Fibroblast of lung (primary cell): ENCODE results near the gene TMEM167B. TPM values are rescaled to one million over a fixed set of nuclear protein-coding genes. Genes with fewer than 3 reads are reported as not detected.

Source experiments
- DNase-seq, 2 donors: peaks; one replicate each; pipeline versions ENCODE4 v3.0.0 to v3.0.0-alpha.2; 2010; ENCODE audit warnings: low read depth in 2 of 2
- H2AFZ ChIP-seq: 2 replicates; pipeline ENCODE4 v1.5.1; 2012; ENCODE audit warnings: low read length, control low read depth, inconsistent platforms
- H3K27ac ChIP-seq: 2 replicates; pipeline ENCODE4 v1.5.1; 2011; ENCODE audit warnings: low read length, control low read depth; ENCODE audit not compliant: insufficient read depth
- H3K27me3 ChIP-seq: 2 replicates; pipeline ENCODE4 v1.5.1; 2011; ENCODE audit warnings: mild to moderate bottlenecking, low read length; ENCODE audit not compliant: control insufficient read depth, insufficient read depth
- H3K36me3 ChIP-seq: 2 replicates; pipeline ENCODE4 v1.5.1; 2011; ENCODE audit warnings: low read length; ENCODE audit not compliant: control insufficient read depth, insufficient read depth
- H3K4me1 ChIP-seq: 2 replicates; pipeline ENCODE4 v1.5.1; 2011; ENCODE audit warnings: low read length; ENCODE audit not compliant: control insufficient read depth, insufficient read depth; ENCODE audit errors: extremely low read depth
- H3K4me2 ChIP-seq: 2 replicates; pipeline ENCODE4 v1.5.1; 2011; ENCODE audit warnings: low read length, control low read depth; ENCODE audit not compliant: insufficient read depth; ENCODE audit errors: extremely low read depth
- H3K4me3 ChIP-seq, 4 experiments: fragments of 200-600 bp in 1 of 4; sonication (generic) in 1 of 4; replicated peaks in 1 of 4; 2 replicates each; pipeline ENCODE4 v1.5.1; 2011 to 2016; ENCODE audit warnings: low read length in 4 of 4, low read depth in 3 of 4, mild to moderate bottlenecking in 3 of 4, control low read depth in 2 of 4, inconsistent platforms in 1 of 4, mixed read lengths in 1 of 4; ENCODE audit not compliant: insufficient read depth in 1 of 4; ENCODE audit errors: control extremely low read depth in 1 of 4
- H3K79me2 ChIP-seq: 2 replicates; pipeline ENCODE4 v1.5.1; 2012; ENCODE audit warnings: mild to moderate bottlenecking, low read length, inconsistent platforms; ENCODE audit not compliant: control insufficient read depth, insufficient read depth
- H3K9ac ChIP-seq: 2 replicates; pipeline ENCODE4 v1.5.1; 2011; ENCODE audit warnings: mild to moderate bottlenecking, low read length, control low read depth; ENCODE audit not compliant: insufficient read depth
- H3K9me3 ChIP-seq: 2 replicates; pipeline ENCODE4 v1.5.1; 2012; ENCODE audit warnings: low read depth, low read length; ENCODE audit not compliant: control insufficient read depth, insufficient read depth
- H4K20me1 ChIP-seq: 2 replicates; pipeline ENCODE4 v1.5.1; 2011; ENCODE audit warnings: low read length; ENCODE audit not compliant: control insufficient read depth, insufficient read depth; ENCODE audit errors: extremely low read depth
- CTCF ChIP-seq, 2 donors: IDR thresholded peaks in 1 of 2; conservative IDR thresholded peaks in 1 of 2; 1 replicate in 1 of 2; 2 replicates in 1 of 2; pipeline ENCODE4 v1.5.1; 2011 to 2012; ENCODE audit warnings: low read length in 2 of 2, control low read depth in 1 of 2, inconsistent platforms in 1 of 2, low read depth in 1 of 2, mild to moderate bottlenecking in 1 of 2
- EZH2 ChIP-seq: IDR thresholded peaks from 2 replicates; pipeline ENCODE4 v1.5.1; 2012; ENCODE audit warnings: low read length, control low read depth, mild to moderate bottlenecking; ENCODE audit errors: missing control alignments
- polyA plus RNA-seq, 2 donors: library from polyadenylated mRNA; depleted of rRNA in 1 of 2; stranded (reverse) in 1 of 2; unstranded in 1 of 2; fragments of >200 nt; gene quantifications; 2 replicates each; pipeline ENCODE4 v1.2.1, GENCODE V29; 2011 to 2012; ENCODE audit warnings: missing spikeins in 1 of 2
- total RNA-seq: library from RNA; depleted of rRNA; stranded (reverse); fragments of >200 nt; gene quantifications from 2 replicates; pipeline ENCODE4 v1.2.1, GENCODE V29; 2014

Gene TMEM167B
- total and polyA plus RNA-seq, 2 donors (not counting 1 experiment from before 2014, with no cell fraction given) = 35.3 to 52.2 TPM

DNA sequence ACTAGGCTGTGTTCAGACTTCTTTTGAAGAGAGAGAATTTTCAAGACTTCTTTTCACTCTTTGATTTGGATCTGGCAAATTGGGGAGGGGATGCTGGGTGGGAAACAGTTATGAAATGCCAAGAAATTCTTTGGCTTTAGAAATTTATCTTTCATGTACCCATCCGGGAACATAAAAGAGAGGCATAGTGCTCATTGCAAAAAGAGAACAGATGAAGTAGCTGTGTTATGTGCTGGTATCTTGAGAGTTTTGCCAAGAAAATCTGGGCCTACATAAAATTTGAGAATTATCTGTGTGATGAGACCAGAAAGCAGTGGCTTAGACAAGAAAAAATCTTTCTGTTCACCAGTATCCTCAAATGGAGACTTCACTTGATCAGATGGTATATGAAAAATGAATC, 4.3 kb downstream of the TMEM167B start:
- Histone ChIP-seq H3K4me1 (peaks cover 10% of the 10 kb centered on the region), H3K79me2 (peaks cover 33% of the 10 kb centered on the region), H4K20me1 (no peaks in the 10 kb centered on the region), H2AFZ (no peak overlapping the region), H3K9me3 (no peaks in the 10 kb centered on the region), H3K27me3 (no peaks in the 10 kb centered on the region), H3K36me3 (no peaks in the 10 kb centered on the region), H3K27ac (peak overlapping the region; percentile 57), H3K4me3 (no peak overlapping the region), H3K4me2 (peak overlapping the region; percentile 48), H3K9ac (no peak overlapping the region)
- no peak for TF ChIP-seq EZH2
- DNase-seq = no peak

DNA sequence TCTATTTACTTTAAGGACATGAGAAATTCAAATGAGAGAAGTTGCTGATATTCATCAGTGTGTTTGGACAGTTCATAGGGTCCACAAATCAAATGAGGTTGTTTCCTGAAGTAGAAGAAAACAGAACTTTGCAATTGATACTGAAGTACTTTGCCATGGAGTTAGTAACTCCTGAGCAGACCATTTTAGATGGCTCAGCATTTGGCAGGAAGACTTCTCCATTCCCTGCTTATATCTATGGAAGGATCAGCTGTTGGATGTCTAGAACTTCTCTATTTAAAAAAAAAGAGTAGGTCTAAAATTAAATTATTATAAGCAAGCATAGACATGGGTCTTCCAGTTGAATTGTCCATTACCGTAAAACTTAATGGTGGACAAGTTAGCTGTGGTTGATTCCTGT, 5.1 kb downstream of the TMEM167B start:
- H3K9me3 ChIP-seq = no peaks in the 10 kb centered on the region
- H2AFZ ChIP-seq = no peak overlapping the region
- peaks cover 10% of the 10 kb centered on the region for H3K4me1 ChIP-seq
- no peak overlapping the region for H3K4me3 ChIP-seq
- H3K36me3 ChIP-seq = no peaks in the 10 kb centered on the region
- H4K20me1 ChIP-seq = no peaks in the 10 kb centered on the region
- TF ChIP-seq CTCF (conservative IDR thresholded peaks at IDR 0.05 in 1 of 2, IDR thresholded peaks at IDR 0.05 in 1 of 2; ENCODE audit: low read depth in 1 of 2, low read length in 2 of 2) = no peak
- no peak for TF ChIP-seq EZH2
- H3K4me2 ChIP-seq = no peak overlapping the region
- no peak overlapping the region for H3K27ac ChIP-seq
- peaks cover 39% of the 10 kb centered on the region for H3K79me2 ChIP-seq
- H3K9ac ChIP-seq = no peak overlapping the region
- H3K27me3 ChIP-seq = no peaks in the 10 kb centered on the region
- no peak for DNase-seq

DNA sequence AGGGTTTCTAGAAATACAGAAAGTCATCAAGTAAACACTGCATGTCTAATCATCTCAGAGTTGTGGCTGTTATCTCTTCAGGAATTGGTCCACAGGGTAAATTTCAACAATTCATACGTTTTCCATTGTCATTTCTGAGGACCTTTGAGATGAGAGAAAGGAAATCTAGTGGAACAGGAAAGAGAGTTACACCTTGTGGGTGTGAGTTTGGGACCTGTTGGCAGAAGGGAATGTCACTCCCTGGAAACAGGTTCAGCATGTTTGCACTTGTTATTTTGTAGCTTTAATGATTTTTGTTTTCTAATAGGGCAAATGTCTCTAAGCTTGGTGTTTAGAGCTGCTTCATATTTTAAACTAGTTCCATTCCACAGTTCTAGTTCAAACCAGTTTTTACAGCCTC, 5.6 kb downstream of the TMEM167B start:
- Histone ChIP-seq H3K4me3 (no peak overlapping the region), H3K27ac (no peak overlapping the region), H4K20me1 (no peaks in the 10 kb centered on the region), H3K9me3 (no peaks in the 10 kb centered on the region), H3K9ac (no peak overlapping the region), H3K4me1 (peaks cover 10% of the 10 kb centered on the region), H2AFZ (no peak overlapping the region), H3K36me3 (no peaks in the 10 kb centered on the region), H3K79me2 (peaks cover 42% of the 10 kb centered on the region), H3K27me3 (no peaks in the 10 kb centered on the region), H3K4me2 (no peak overlapping the region)
- TF ChIP-seq EZH2 (no peak), CTCF (conservative IDR thresholded peaks at IDR 0.05 in 1 of 2, IDR thresholded peaks at IDR 0.05 in 1 of 2; ENCODE audit: low read depth in 1 of 2, low read length in 2 of 2) (no peak)
- no peak for DNase-seq
